NCI-H82 treated with DMSO at 0.1 percent for 48 hours (cell line): ENCODE measurements around the gene ANAPC15.
"Not testable (repeated sequence)": the region's sequence is repeated elsewhere in the genome, so short reads cannot be mapped to it uniquely, and the experiment has no call there.

Experiments
- DNase-seq: peaks from one replicate; lab custom pipeline; 2025; ENCODE audit not compliant: unreplicated experiment; lab: John Stamatoyannopoulos, UW

The ANAPC15 gene

DNA sequence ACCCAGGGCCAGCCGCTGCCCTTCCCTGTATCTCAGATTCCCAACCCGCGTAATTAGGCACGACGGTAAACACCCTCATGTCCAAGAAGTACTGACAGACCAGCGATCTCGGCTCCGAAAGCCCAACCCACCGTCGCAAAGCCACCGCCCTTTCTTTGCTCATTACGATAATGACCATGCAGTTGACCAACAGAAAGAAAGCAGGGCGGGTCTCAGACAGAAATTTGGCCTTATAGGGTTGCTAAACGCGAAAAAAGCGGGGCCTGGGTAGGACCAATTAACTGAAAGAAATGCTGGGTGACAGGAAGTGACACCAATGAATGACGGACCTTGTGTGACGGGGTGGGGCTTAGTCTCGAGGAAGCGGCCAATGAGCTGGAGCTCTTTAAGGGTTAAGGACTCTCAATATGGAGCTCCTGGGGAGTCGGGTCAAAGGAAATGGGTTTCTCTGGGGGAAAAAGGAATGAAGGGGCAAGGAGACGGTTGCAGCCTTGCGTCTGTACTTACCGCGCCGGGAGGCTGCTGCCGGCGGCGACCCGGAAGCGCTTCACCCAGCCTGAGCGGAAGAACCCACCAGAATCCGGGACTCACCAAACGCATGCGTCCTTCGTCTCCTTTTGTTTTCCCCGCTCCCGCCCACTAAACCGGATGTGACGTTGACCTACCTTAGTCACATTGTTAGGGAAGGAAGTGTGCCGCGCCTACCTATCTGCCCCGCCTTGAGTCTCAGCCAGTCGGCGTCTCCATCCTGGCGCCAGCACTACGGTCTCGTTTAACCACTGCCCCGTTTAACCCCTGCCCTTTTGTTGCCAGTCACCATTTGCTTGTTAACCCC lies at the start of gene ANAPC15:
ANAPC15 (minus strand) TSS at position 553 of the 835 bp plus-strand sequence. CDS start 1,419 bp downstream, outside the sequence.
- DNase-seq: peak; percentile 99

- no peak for DNase-seq
Measured at GRCh38 chr11:72160319-72160718, 47.8 kb upstream of the ANAPC15 start.

DNA sequence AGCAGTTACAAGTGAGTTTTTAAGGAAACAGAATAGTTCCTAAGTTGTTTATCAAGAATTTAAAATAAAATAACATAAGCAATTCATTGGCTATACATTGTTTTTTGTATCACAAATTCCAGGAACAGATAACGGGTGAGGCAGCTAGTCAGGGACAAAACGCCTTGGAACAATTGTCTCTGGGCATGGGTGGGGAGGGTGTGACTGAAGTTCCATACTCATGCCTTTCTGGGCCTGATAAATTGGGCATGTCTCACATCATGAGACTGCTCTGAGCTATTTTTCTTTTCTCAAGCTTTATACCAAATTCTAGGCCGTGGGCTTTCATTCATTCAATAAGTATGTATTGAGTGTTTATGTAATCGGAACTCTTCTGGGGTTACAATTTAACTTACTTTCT lies 44.6 kb upstream of the ANAPC15 start:
- DNase-seq: no peak

DNA sequence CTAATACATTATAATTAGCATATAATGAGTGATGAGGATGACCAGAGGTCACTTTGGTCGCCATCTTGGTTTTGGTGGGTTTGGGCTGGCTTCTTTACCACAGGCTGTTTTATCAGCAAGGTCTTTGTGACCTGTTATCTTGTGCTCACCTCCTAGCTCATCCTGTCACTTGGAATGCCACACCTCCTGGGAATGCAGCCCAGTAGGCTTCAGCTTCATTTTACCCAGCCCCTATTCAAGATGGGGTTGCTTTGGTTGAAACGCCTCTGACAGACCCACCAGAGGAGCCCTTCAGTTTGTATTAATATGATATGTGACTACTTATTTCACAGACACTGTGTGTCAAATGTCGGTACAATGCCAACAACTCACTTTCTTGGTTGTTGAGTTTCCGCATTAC lies 43.3 kb upstream of the ANAPC15 start:
- no peak for DNase-seq

- DNase-seq: no peak
Measured at GRCh38 chr11:72154816-72155215, 42.3 kb upstream of the ANAPC15 start.

- DNase-seq: not testable (repeated sequence)
Measured at GRCh38 chr11:72153874-72154273, 41.4 kb upstream of the ANAPC15 start.

- no peak for DNase-seq
Measured at GRCh38 chr11:72150882-72151281, 38.4 kb upstream of the ANAPC15 start.

GRCh38 chr11:72146625-72147024 lies 34.1 kb upstream of the ANAPC15 start:
- no peak for DNase-seq

- DNase-seq: no peak
Measured at GRCh38 chr11:72144807-72145565, 32.5 kb upstream of the ANAPC15 start.

- not testable (repeated sequence) for DNase-seq
Measured at GRCh38 chr11:72142543-72142942, 30.0 kb upstream of the ANAPC15 start.

GRCh38 chr11:72142086-72142485 lies 29.6 kb upstream of the ANAPC15 start:
- not testable (repeated sequence) for DNase-seq

- no peak for DNase-seq
Measured at GRCh38 chr11:72141066-72141465, 28.6 kb upstream of the ANAPC15 start.

GRCh38 chr11:72140661-72141060 lies 28.2 kb upstream of the ANAPC15 start:
- DNase-seq: no peak

DNA sequence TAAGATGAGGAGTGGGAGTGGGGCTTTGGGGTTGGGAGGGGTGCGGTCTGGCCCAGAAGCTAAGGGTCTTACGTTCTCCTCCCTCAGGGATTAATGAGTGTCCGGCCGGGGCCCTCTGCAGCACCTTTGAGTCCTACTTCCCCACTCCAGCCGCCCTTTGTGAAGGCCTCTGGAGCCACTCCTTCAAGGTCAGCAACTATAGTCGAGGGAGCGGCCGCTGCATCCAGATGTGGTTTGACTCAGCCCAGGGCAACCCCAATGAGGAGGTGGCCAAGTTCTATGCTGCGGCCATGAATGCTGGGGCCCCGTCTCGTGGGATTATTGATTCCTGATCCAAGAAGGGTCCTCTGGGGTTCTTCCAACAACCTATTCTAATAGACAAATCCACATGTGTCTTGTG lies 27.0 kb upstream of the ANAPC15 start:
- DNase-seq: no peak

GRCh38 chr11:72138821-72139390 lies 26.4 kb upstream of the ANAPC15 start:
- no peak for DNase-seq

DNA sequence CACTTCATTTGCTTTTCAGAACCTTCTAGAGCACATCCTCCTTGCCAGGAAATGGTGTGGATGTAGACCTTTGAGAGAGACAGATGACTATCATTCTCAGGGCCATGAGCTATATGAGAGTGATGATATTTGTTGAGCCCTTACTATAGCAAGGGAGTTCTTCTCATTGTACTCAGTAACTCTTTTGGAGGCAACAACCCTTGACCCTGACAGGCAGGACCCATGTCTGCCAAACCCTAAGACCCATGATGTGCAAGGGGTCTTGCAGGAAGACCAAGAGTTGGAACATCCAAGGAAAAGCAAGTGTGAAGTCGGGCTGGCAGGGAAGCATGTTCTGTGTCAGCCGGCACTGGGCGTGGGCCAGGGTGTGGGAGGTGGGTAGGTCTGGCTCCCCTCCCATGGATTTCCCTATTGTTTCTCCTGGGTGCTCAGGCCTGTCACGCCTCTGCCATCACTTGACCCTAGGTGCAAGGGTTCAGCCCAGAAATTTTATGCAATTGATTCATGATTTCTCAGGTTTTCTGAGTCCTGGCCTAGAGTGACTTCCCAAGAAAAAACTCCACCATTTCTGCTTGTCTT lies 24.3 kb upstream of the ANAPC15 start:
- no peak for DNase-seq

- no peak for DNase-seq
Measured at GRCh38 chr11:72135891-72136683, 23.6 kb upstream of the ANAPC15 start.

DNA sequence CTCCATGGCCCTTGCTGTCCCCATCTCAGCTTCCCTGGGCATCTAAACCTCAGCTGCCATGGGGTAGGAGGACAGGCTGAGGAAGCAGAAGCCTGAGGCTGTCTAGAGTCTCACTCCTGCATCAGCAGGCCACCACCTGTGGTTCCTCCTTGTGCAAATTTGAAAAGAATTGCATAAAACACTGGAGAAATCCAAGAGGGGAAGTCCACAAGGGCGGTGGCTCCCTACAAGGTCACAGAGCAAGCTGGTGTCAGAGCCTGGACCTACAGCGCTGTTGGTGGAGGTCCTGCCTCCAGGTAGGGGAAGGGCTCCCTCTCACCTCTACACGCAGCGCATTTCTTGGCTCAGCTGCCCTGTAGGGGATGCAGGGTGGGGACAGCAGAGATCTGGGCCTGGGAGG lies 23.0 kb upstream of the ANAPC15 start, which contains the start of gene FOLR3:
FOLR3 (plus strand) TSS at position 253 of the 400 bp plus-strand sequence. CDS start 228 bp downstream, outside the sequence.
- DNase-seq: not testable (repeated sequence)

- no peak for DNase-seq
Measured at GRCh38 chr11:72132646-72133045, 20.2 kb upstream of the ANAPC15 start.

DNA sequence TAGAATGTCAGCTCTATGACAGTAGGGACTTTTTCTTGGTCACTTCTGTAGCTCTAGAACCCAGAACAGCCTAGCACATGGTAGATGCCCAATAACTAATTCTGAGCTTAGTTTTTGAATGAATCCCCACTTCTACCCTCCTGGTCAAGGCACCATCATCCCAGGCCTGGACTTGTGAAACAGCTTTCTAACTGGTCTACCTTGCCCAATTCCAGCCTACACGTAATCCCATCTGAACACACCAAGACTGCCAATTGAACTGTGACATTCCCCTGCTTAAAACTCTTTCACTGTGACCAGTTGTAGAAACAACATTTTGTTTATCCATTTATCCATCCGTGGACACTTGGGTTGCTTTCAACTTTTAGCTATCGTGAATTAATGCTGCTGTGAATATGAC lies 16.9 kb upstream of the ANAPC15 start:
- DNase-seq: no peak
